NCI-H2029 treated with DMSO at 0.1 percent for 48 hours (cell line): Measurements from ENCODE around the gene NRP2.
A peak's percentile ranks its signal among the peaks of the same experiment; 100 is the strongest.

Experiments used
- DNase-seq: peaks from one replicate; lab custom pipeline; 2025; lab: John Stamatoyannopoulos, UW

NRP2 gene

GRCh38 chr2:205682239-205682970 lies at the start of gene NRP2:
Gene NRP2 (plus strand): TSS chr2:205682501. CDS start chr2:205683291, 790 bp downstream.
- DNase-seq, result peak; percentile 1

- DNase-seq, result no peak
Observed at GRCh38 chr2:205633994-205634393, 48.3 kb upstream of the NRP2 start.

GRCh38 chr2:205636549-205637319 lies 45.6 kb upstream of the NRP2 start:
- DNase-seq, result no peak

- DNase-seq, result no peak
Observed at GRCh38 chr2:205637320-205637602, 45.0 kb upstream of the NRP2 start.

- no peak for DNase-seq
Observed at GRCh38 chr2:205637779-205638503, 44.4 kb upstream of the NRP2 start.

- no peak for DNase-seq
Observed at GRCh38 chr2:205640716-205641115, 41.6 kb upstream of the NRP2 start.

- DNase-seq, result no peak
Observed at GRCh38 chr2:205642599-205643356, 39.5 kb upstream of the NRP2 start.

- DNase-seq, result no peak
Observed at GRCh38 chr2:205643391-205643885, 38.9 kb upstream of the NRP2 start.

GRCh38 chr2:205644018-205644417 lies 38.3 kb upstream of the NRP2 start:
- no peak for DNase-seq

- DNase-seq, result no peak
Observed at GRCh38 chr2:205646680-205647079, 35.6 kb upstream of the NRP2 start.

GRCh38 chr2:205650450-205650849 lies 31.9 kb upstream of the NRP2 start:
- no peak for DNase-seq

- no peak for DNase-seq
Observed at GRCh38 chr2:205650931-205651330, 31.4 kb upstream of the NRP2 start.

- no peak for DNase-seq
Observed at GRCh38 chr2:205651719-205652118, 30.6 kb upstream of the NRP2 start.

- no peak for DNase-seq
Observed at GRCh38 chr2:205654878-205655605, 27.3 kb upstream of the NRP2 start.

GRCh38 chr2:205655779-205656456 lies 26.4 kb upstream of the NRP2 start:
- no peak for DNase-seq

- DNase-seq, result no peak
Observed at GRCh38 chr2:205656461-205656860, 25.8 kb upstream of the NRP2 start.

GRCh38 chr2:205656941-205657340 lies 25.4 kb upstream of the NRP2 start:
- DNase-seq, result no peak

- DNase-seq, result no peak
Observed at GRCh38 chr2:205657579-205657978, 24.7 kb upstream of the NRP2 start.

GRCh38 chr2:205658068-205658467 lies 24.2 kb upstream of the NRP2 start:
- no peak for DNase-seq

GRCh38 chr2:205658572-205658971 lies 23.7 kb upstream of the NRP2 start:
- DNase-seq, result no peak

GRCh38 chr2:205659922-205660321 lies 22.4 kb upstream of the NRP2 start:
- DNase-seq, result no peak
